ENCODE measurements around the gene NCOR2. TPM values are rescaled to one million over a fixed set of nuclear protein-coding genes. Genes with fewer than 3 reads are reported as not detected.

NCOR2 gene
- total RNA-seq, 1 donor from 2014 or later = 345 TPM

- intact Hi-C loops (cut with DNase I) = loop anchor here (10.0 kb wide), 1 partner anchor 45 kb away; the partner anchor contains the start of gene NCOR2
- DNase-seq (ENCODE audit: low spot score) (no peak), ATAC-seq (no peak)
Observed at GRCh38 chr12:124519746-124520145, 47.7 kb downstream of the NCOR2 start.

- DNase-seq (ENCODE audit: low spot score) = peak; percentile 100
- intact Hi-C loops (cut with DNase I) = loop anchor here (10.0 kb wide), 1 partner anchor 47 kb away; the partner anchor contains the start of gene NCOR2
- peak; percentile 81 for ATAC-seq
Observed at GRCh38 chr12:124518051-124518932, 49.1 kb downstream of the NCOR2 start.

All from sciatic nerve (tissue), 2 donors.